ENCODE measurements around the gene DHRS9. TPM values are rescaled to one million over a fixed set of nuclear protein-coding genes. Genes with fewer than 3 reads are reported as not detected.
A peak's percentile ranks its signal among the peaks of the same experiment; 100 is the strongest.

DHRS9 gene
- total RNA-seq, 1 donor from 2014 or later, result 6.1 TPM

- no peaks in the 10 kb centered on the region for H3K4me1 ChIP-seq
- H3K27me3 ChIP-seq (ENCODE audit: low read depth), result no peaks in the 10 kb centered on the region
- H3K27ac ChIP-seq, result no peak overlapping the region
- DNase-seq (no peak), ATAC-seq (no peak)
- H3K9me3 ChIP-seq, result no peaks in the 10 kb centered on the region
- no peaks in the 10 kb centered on the region for H3K36me3 ChIP-seq
- no peak overlapping the region for H3K4me3 ChIP-seq
- no peak for TF ChIP-seq CTCF (IDR thresholded peaks at IDR 0.05)
- intact Hi-C loops (cut with DNase I), result no loop called here
These were observed 69.8 kb downstream of the DHRS9 start for GRCh38 chr2:169139145-169139544.

GRCh38 chr2:169139993-169140767, 70.8 kb downstream of the DHRS9 start:
- Histone ChIP-seq H3K27me3 (ENCODE audit: low read depth) (no peaks in the 10 kb centered on the region), H3K36me3 (no peaks in the 10 kb centered on the region), H3K4me1 (no peaks in the 10 kb centered on the region), H3K27ac (no peak overlapping the region), H3K9me3 (no peaks in the 10 kb centered on the region), H3K4me3 (no peak overlapping the region)
- DNase-seq (no peak), ATAC-seq (no peak)
- intact Hi-C loops (cut with DNase I), result no loop called here
- TF ChIP-seq CTCF (IDR thresholded peaks at IDR 0.05), result no peak

GRCh38 chr2:169141713-169142352, 72.5 kb downstream of the DHRS9 start:
- no peaks in the 10 kb centered on the region for H3K9me3 ChIP-seq
- intact Hi-C loops (cut with DNase I), result no loop called here
- peak; percentile 81 for TF ChIP-seq CTCF (IDR thresholded peaks at IDR 0.05)
- no peak for DNase-seq
- peaks cover 5% of the 10 kb centered on the region for H3K36me3 ChIP-seq
- no peak overlapping the region for H3K4me3 ChIP-seq
- no peaks in the 10 kb centered on the region for H3K27me3 ChIP-seq (ENCODE audit: low read depth)
- no peaks in the 10 kb centered on the region for H3K4me1 ChIP-seq
- peak; percentile 75 to 81 for ATAC-seq
- no peak overlapping the region for H3K27ac ChIP-seq

GRCh38 chr2:169143998-169144397, 74.6 kb downstream of the DHRS9 start:
- DNase-seq, result no peak
- no peak for ATAC-seq
- Histone ChIP-seq H3K9me3 (no peaks in the 10 kb centered on the region), H3K4me1 (no peaks in the 10 kb centered on the region), H3K27me3 (ENCODE audit: low read depth) (no peaks in the 10 kb centered on the region), H3K4me3 (no peak overlapping the region), H3K27ac (no peak overlapping the region), H3K36me3 (peaks cover 5% of the 10 kb centered on the region)
- intact Hi-C loops (cut with DNase I), result no loop called here
- no peak for TF ChIP-seq CTCF (IDR thresholded peaks at IDR 0.05)

Other genes with a start within 250 kb of the DHRS9 start
- 0.50 TPM for gene SPC25, start 179.1 kb upstream of the DHRS9 start, total RNA-seq
- not detected for gene G6PC2, start 168.3 kb upstream of the DHRS9 start, total RNA-seq
- gene ABCB11, start 38.2 kb upstream of the DHRS9 start, total RNA-seq, result 0.32 TPM

Data from lower lobe of right lung (tissue), 2 donors.